HG02884 (cell line): ENCODE results near the gene FAM83B.
"Not testable (repeated sequence)": the region's sequence is repeated elsewhere in the genome, so short reads cannot be mapped to it uniquely, and the experiment has no call there.

Experiments used
- ATAC-seq: cut with Tn5 transposase; IDR thresholded peaks from one replicate; pipeline ENCODE4 v1.9.1; 2021; ENCODE audit warnings: mild to moderate bottlenecking, moderate library complexity; ENCODE audit not compliant: unreplicated experiment

The FAM83B gene

GRCh38 chr6:54860739-54861138 is 14.2 kb downstream of the FAM83B start:
- ATAC-seq, result no peak

- ATAC-seq, result no peak
Observed at GRCh38 chr6:54861905-54862616, 15.5 kb downstream of the FAM83B start.

GRCh38 chr6:54864272-54864671 is 17.7 kb downstream of the FAM83B start:
- no peak for ATAC-seq

GRCh38 chr6:54865091-54865631 is 18.6 kb downstream of the FAM83B start:
- ATAC-seq, result no peak

GRCh38 chr6:54868556-54868955 is 22.0 kb downstream of the FAM83B start:
- no peak for ATAC-seq

- ATAC-seq, result no peak
Observed at GRCh38 chr6:54873599-54873998, 27.0 kb downstream of the FAM83B start.

GRCh38 chr6:54874349-54875048 is 27.9 kb downstream of the FAM83B start:
- no peak for ATAC-seq

- ATAC-seq, result no peak
Observed at GRCh38 chr6:54875539-54875938, 29.0 kb downstream of the FAM83B start.

- no peak for ATAC-seq
Observed at GRCh38 chr6:54876365-54876764, 29.8 kb downstream of the FAM83B start.

- no peak for ATAC-seq
Observed at GRCh38 chr6:54876871-54877270, 30.3 kb downstream of the FAM83B start.

- no peak for ATAC-seq
Observed at GRCh38 chr6:54877713-54878317, 31.2 kb downstream of the FAM83B start.

GRCh38 chr6:54878718-54879117 is 32.1 kb downstream of the FAM83B start:
- no peak for ATAC-seq

GRCh38 chr6:54879188-54879985 is 32.8 kb downstream of the FAM83B start:
- no peak for ATAC-seq

GRCh38 chr6:54881067-54881730 is 34.6 kb downstream of the FAM83B start:
- no peak for ATAC-seq

GRCh38 chr6:54881891-54882290 is 35.3 kb downstream of the FAM83B start:
- ATAC-seq, result not testable (repeated sequence)

- no peak for ATAC-seq
Observed at GRCh38 chr6:54886932-54887584, 40.5 kb downstream of the FAM83B start.

- no peak for ATAC-seq
Observed at GRCh38 chr6:54891536-54891935, 45.0 kb downstream of the FAM83B start.

GRCh38 chr6:54892831-54893230 is 46.3 kb downstream of the FAM83B start:
- no peak for ATAC-seq

GRCh38 chr6:54893818-54894217 is 47.2 kb downstream of the FAM83B start:
- ATAC-seq, result no peak

GRCh38 chr6:54896302-54896701 is 49.7 kb downstream of the FAM83B start:
- ATAC-seq, result no peak
